Skin of body (tissue), 3 donors: ENCODE data around the gene DDN. TPM values are rescaled to one million over a fixed set of nuclear protein-coding genes. Genes with fewer than 3 reads are reported as not detected.

Source experiments
- DNase-seq: peaks from one replicate; lab custom pipeline; 2025; lab: John Stamatoyannopoulos, UW
- small RNA-seq: library from RNA; depleted of rRNA; stranded (forward); fragments of <200 nt; gene quantifications from one replicate; pipeline ENCODE3, GENCODE V24; 2014; ENCODE audit warnings: low replicate concordance
- total RNA-seq: library from RNA; depleted of rRNA; stranded (reverse); fragments of >200 nt; gene quantifications from one replicate; pipeline ENCODE4 v1.2.3, GENCODE V29; 2014

The DDN gene
- total RNA-seq, 1 donor from 2014 or later = 0.69 TPM

DNA sequence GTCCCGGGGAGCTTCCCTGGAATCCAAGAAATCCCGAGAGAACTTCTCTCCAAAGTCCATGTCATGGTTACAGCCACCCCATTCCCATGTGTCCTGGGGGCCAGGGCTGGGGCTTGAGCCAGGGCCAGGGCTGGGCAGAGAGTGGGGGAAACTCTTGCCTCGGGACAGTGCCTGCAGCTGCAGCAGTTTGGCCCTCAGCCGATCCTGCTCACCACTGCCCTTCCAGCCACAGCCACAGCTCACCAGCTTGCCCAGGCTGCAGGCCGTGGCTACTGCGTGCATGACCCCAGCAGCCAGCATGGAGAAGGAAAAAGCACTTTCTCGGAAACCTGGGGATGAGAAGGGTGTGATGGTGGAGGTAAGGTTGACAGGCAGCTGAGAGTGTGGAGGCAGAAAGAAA, 31.2 kb downstream of the DDN start:
- DNase-seq = no peak

GRCh38 chr12:48966177-48966895, 32.8 kb downstream of the DDN start:
- no peak for DNase-seq

DNA sequence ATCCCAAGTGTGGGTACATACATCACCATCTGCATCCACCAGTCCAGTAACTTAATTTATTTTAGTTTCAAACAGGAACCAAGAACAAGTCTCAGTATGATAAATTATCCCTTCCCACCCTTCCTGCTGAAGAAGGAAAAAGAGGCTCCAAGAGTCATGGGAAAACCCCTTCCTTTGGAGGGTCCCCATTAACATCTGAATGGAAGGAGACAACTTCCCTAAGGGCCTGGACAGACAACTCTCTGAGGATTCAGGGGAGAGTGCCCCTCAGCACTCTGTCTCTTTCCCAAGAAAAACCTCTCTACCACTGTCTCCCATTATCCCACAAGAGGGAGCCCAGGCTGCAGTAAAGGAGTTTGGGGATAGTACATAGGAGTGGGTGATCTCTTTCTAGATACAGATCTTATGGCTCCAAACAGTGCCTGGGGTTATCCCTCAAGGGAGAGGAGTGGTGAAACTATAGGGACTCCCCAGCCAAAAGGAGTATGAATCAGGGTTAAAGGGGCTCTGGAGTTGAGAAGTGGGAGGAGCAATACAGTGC, 33.8 kb downstream of the DDN start:
- DNase-seq = no peak

- no peak for DNase-seq
These were observed 37.4 kb downstream of the DDN start for GRCh38 chr12:48961801-48962200.

- no peak for DNase-seq
These were observed 37.8 kb downstream of the DDN start for GRCh38 chr12:48961331-48961730.

DNA sequence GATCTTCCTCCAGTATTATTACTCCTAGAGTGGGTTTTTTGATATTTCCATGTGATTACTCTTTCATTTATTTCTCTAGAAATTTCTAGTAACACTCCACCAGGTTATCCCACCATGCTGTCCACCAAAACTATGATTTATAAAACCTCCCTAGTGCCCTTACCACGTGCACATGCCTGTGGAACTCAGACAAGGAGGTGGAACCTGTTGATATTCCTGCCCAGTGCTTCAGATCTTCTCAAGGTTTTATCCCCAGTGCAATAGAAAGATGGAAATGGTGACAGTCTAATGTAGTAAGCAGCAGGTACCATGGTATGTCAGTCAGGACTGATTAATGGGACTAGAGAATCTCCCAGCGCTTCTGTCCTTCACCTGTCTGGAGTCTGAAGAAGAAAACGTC, 38.3 kb downstream of the DDN start:
- no peak for DNase-seq

GRCh38 chr12:48958049-48958388, 41.2 kb downstream of the DDN start:
- DNase-seq = no peak

DNA sequence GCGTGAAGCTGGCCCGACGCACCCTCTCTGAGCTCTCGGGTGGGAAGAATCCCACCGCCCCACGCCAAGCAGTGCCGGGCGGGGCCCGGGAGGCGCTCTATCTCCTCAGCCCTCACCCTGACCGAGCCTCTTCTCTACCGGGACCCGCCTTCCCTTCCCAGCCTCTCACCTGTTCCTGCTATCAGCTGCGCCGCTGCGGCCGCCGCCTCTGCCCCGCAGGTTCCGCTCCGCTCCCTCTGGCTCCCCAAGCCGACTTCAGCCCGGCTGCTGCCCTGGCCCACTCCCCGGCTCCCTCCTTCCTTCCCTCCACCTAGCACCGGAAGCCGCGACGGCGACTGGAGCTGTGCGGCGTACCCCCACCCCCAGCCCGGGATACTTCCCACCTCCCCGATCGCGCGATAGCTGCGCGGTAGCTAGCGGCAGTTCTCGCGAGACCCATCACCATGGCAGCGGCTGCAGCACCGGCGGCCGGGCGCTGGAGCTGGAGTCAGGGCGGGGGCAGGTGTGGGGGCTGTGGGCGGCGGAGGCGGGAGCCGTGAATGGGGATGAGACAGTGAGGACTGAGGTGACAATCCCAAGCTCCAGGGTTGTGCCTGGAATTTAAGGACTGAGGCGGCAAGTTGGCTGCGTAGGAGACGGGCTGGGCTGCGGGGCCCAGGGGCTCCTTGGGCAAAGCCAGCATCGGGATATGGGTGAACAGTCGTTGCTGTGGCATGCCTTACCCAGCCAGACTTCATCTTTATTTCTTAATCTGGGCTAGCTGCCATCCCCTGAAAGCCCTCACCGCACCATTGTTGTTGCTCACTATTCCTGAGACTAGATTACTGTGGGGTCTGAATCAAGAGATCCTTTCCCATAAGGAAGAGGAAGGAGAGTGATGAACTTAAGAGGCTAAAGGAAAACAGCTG, 41.8 kb downstream of the DDN start, which contains the start of gene ARF3:
Gene ARF3 (minus strand): TSS at position 347 of the 908 bp plus-strand sequence. CDS start 16,392 bp downstream, outside the sequence.
- DNase-seq = peak; percentile 93

DNA sequence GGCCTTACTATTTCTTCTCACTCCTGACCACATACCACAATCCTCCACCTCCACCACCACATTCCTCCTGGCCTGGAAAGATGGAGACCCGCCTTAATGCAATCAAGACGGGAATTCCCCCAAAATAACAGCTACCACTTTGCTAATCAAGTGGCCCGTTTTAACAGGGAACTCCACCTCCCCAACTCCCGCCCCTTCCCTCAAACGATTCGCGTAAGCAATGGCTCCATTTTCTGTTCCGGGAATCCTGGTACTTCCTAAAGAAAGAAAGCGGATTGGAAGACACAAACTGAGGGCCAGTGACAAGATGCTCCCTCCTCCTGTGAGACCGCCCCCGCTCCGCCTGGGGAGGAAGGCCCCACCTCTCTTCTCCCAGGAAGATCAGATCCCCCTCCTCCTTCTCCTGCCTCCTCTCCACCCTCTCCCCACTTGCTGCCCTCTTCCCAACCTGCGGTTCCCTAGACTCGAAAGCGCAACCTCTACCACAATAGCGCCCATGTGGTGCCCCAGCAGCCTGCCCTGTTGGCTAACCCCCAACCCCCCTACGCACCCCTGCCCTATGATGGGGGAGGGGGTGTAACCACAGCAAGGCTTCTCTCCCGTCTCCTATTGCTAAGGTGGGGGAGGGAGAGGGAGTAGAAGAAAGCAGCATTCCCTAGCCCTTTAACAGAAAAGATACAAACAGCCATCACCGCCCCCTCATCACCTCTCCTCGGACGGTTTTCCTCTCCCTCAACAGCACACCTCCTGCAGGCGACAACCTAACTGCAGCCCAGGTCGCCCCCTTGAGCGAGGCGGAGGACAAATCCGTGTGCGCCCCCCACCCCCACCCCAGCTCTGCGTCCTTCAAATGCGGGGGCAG, 42.7 kb downstream of the DDN start:
- DNase-seq = peak; percentile 96

DNA sequence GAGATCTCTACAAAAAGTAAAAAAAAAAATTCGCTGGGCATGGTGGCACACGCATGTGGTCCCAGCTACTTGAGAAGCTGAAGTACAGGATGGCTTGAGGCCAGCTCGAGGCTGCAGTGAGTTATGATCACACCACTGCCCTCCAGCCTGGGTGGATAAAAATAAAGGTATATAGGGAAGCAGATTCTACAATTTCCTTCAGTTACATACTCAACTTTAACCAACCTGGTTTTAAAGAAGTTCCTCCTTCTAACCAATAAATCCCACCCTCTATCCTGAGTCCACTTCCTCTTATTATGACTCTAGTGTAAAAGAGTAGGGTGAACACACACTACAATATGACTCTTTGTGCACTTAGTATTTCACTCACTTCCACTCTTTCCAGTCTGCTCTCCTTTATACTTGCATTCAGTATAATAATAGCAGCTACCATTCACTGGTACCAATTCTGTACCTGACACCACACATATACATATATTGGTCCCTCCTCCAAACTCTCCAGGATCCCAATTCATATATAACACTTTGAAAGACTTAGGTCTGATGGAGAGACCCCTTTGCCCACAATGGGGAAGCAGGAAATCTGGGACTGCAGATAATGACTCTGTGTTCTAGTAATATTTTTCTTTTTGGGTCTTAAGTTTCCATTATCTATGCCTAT, 44.2 kb downstream of the DDN start:
- no peak for DNase-seq

GRCh38 chr12:48954061-48954460, 45.1 kb downstream of the DDN start:
- no peak for DNase-seq

DNA sequence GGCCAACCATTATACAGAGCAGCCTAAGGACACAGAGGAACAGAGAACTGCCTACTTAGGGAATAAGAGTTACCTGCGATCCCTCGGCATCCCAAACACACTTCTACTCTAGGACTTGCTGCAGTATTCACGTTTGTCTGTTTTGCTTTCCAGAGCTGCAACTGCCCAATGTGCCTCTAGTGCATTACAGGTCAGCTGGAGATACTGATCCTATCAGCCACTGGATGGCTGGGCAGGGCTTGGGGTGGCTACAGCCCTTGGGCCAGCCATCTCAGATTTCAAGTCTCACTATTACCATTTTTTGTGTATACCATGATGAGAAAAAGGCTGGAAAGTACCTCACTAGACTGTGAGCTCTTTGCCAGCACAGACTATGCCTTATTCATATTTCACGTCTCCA, 46.5 kb downstream of the DDN start:
- DNase-seq = no peak

DNA sequence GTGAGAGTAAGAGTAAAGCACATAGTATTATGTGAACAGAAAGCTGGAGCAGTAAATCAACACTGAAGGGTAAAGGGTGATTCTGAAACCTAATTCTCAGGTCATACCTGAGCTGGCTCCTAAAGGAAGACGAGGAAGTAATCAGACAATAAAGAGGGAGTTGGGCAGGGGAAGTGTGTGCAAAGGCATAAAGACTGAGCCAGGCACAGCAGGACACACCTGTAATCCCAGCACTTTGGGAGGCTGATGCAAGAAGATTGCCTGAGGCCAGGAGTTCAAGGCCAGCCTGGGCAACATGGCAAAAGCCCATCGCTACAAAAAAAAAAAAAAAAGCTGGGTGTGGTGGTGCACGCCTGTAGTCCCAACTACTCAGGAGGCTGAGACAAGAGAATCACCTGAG, 51.4 kb downstream of the DDN start:
- no peak for DNase-seq

- DNase-seq = no peak
These were observed 52.2 kb downstream of the DDN start for GRCh38 chr12:48946943-48947342.

DNA sequence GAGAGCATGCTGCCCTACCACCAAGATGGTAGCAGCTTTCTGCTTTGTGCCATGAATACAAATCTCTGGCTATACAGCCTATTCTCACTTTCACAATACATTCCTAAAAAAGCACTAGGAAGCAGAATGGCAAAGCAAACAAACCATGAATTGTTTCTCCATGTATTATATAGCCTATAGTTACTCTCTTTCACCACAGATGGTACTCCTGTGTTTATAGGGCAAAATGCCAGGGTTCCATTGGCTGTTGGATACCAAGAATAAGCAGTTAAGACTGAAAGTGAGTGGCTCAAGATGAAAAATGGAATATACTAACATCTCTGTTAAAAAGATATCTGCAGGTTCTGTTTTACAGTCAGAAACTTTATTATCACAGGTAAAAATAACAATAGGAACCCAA, 53.0 kb downstream of the DDN start:
- DNase-seq = no peak

Small RNA genes within 50 kb of the gene (small RNA-seq; reads per million reads assigned to genes)
- gene RNU6-940P = not detected

Other genes with a start within 250 kb of the DDN start
- 34.8 TPM for gene ADCY6, start 210.3 kb downstream of the DDN start, total RNA-seq
- gene CACNB3, start 180.9 kb downstream of the DDN start, total RNA-seq = 10.8 TPM
- 43.3 TPM for gene DDX23, start 147.2 kb downstream of the DDN start, total RNA-seq
- gene RND1, start 133.5 kb downstream of the DDN start, total RNA-seq = 1.1 TPM
- gene FKBP11, start 73.9 kb downstream of the DDN start, total RNA-seq = 16.4 TPM
- gene ARF3, start 41.9 kb downstream of the DDN start, total RNA-seq = 24.6 TPM
- gene WNT10B, start 27.6 kb downstream of the DDN start, total RNA-seq = 3.8 TPM
- gene WNT1, start 21.1 kb downstream of the DDN start, total RNA-seq = not detected
- gene PRKAG1, start 19.4 kb upstream of the DDN start, total RNA-seq = 33.2 TPM
- 44.0 TPM for gene KMT2D, start 61.4 kb upstream of the DDN start, total RNA-seq
- gene RHEBL1, start 70.6 kb upstream of the DDN start, total RNA-seq = 0.69 TPM
- 1.2 TPM for gene DHH, start 95.4 kb upstream of the DDN start, total RNA-seq
- gene LMBR1L, start 111.5 kb upstream of the DDN start, total RNA-seq = 39.7 TPM
- 503 TPM for gene TUBA1B, start 132.0 kb upstream of the DDN start, total RNA-seq
- gene TUBA1A, start 189.7 kb upstream of the DDN start, total RNA-seq = 312 TPM